ENCODE data around the gene PDSS1. TPM values are rescaled to one million over a fixed set of nuclear protein-coding genes. Genes with fewer than 3 reads are reported as not detected.

PDSS1 gene
- total and polyA plus RNA-seq, 10 donors, result 2.9 to 8.4 (median 7.3) TPM

DNA sequence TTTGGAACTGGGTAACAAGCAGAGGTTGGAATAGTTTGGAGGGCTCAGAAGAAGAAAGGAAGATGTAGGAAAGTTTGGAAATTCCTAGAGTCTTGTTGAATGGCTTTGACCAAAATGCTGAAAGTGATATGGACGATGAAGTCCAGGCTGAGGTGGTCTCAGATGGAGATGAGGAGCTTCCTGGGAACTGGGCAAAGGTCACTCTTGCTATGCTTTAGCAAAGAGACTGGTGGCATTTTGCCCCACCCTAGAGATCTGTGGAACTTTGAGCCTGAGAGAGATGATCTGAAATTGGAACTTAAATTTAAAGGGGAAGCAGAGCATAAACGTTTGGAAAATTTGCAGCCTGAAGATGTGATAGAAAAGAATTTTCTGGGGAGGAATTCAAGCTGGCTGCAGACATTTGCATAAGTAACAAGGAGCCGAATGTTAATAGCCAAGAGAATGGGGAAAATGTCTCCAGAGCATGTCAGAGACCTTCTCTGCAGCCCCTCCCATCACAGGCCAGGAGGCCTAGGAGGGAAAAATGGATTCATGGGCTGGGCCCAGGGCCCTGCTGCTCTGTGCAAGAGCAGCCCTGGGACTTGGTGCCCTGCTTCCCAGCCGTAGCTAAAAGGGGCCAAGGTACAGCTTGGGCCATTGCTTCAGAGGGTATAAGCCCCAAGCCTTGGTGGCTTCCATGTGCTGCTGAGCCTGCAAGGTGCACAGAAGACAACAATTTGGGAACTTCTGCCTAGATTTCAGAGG lies 3.6 kb downstream of the PDSS1 start:
- DNase-seq, result no peak
- intact Hi-C loops (cut with DNase I; ENCODE audit: low total_unique reads), result no loop called here
- TF ChIP-seq POLR2A (IDR thresholded peaks at IDR 0.05), result no peak

DNA sequence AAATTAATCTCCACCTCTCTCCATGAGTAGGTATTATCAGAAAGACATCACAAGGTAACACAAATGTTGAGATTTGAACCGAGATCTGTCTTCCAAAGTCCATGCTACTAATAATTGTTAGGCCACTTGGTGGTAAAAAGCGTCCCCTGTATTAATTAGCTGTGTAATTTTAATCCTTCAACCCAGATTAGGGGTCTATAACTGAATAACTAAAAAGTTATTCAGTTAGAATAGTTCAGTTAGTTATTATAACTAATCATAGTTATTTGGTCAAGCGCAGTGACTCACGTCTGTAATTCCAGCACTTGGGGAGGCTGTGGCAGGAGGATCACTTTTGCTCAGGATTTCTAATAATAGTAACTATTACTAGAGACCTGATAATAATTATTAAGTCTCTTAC lies 5.6 kb downstream of the PDSS1 start:
- H3K27ac ChIP-seq, result no peak overlapping the region
- intact Hi-C loops (cut with DNase I; ENCODE audit: low total_unique reads), result no loop called here
- H3K4me3 ChIP-seq, result no peak overlapping the region
- H3K27me3 ChIP-seq (replicated peaks in 1 of 7), result no peaks in the 10 kb centered on the region
- 85 to 98% (median 95%) methylated on average over 4 of the region's 4 CpGs for whole genome bisulfite sequencing, 5 donors
- TF ChIP-seq POLR2A (IDR thresholded peaks at IDR 0.05) (no peak), POLR2AphosphoS5 (IDR thresholded peaks at IDR 0.05) (no peak)
- TF ChIP-seq, protein P1, sequence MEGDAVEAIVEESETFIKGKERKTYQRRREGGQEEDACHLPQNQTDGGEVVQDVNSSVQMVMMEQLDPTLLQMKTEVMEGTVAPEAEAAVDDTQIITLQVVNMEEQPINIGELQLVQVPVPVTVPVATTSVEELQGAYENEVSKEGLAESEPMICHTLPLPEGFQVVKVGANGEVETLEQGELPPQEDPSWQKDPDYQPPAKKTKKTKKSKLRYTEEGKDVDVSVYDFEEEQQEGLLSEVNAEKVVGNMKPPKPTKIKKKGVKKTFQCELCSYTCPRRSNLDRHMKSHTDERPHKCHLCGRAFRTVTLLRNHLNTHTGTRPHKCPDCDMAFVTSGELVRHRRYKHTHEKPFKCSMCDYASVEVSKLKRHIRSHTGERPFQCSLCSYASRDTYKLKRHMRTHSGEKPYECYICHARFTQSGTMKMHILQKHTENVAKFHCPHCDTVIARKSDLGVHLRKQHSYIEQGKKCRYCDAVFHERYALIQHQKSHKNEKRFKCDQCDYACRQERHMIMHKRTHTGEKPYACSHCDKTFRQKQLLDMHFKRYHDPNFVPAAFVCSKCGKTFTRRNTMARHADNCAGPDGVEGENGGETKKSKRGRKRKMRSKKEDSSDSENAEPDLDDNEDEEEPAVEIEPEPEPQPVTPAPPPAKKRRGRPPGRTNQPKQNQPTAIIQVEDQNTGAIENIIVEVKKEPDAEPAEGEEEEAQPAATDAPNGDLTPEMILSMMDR (IDR thresholded peaks at IDR 0.05 in 8 of 11, conservative IDR thresholded peaks at IDR 0.05 in 3 of 11), result no peak
- no peak for DNase-seq
- H3K9me3 ChIP-seq, result no peaks in the 10 kb centered on the region
- peaks cover 4 to 29% (median 15%) of the 10 kb centered on the region in 6 donors for H3K4me1 ChIP-seq
- H3K36me3 ChIP-seq, result peaks cover 0 to 59% (median 7%) of the 10 kb centered on the region in 6 donors

More for the DNA sequence above, 3.6 kb downstream of the PDSS1 start:
- Histone ChIP-seq H3K36me3 (peaks cover 0 to 38% (median 3%) of the 10 kb centered on the region in 6 donors), H3K27ac (no peak overlapping the region), H3K4me3 (no peak overlapping the region), H3K4me1 (peaks cover 8 to 39% (median 23%) of the 10 kb centered on the region in 6 donors), H3K9me3 (no peaks in the 10 kb centered on the region), H3K27me3 (replicated peaks in 1 of 7) (no peaks in the 10 kb centered on the region)
- 42 to 77% (median 66%) methylated on average over 3 to 4 of the region's 4 CpGs for WGBS, 5 donors

DNA sequence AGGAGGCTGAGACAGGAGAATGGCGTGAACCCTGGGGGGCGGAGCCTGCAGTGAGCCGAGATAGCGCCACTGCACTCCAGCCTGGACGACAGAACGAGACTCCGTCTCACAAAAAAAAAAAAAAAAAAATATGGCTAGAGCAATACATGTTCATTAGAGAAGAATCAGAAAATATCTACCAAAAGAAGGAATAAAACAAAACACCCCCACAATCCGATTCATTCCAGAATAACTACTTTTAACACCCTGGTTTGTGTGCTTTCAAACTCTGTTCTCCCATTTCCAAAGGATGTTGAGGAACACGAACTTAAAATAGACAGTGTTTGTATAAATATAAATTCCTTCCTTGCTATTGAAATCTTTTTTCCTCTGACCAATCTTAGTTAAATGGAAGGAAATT lies 6.5 kb downstream of the PDSS1 start:
- TF ChIP-seq POLR2AphosphoS5 (IDR thresholded peaks at IDR 0.05) (no peak), POLR2A (IDR thresholded peaks at IDR 0.05) (no peak)
- TF ChIP-seq, protein P1 (IDR thresholded peaks at IDR 0.05 in 8 of 11, conservative IDR thresholded peaks at IDR 0.05 in 3 of 11), result no peak
- Histone ChIP-seq H3K27ac (no peak overlapping the region), H3K4me3 (no peak overlapping the region), H3K27me3 (replicated peaks in 1 of 7) (no peaks in the 10 kb centered on the region), H3K36me3 (peaks cover 0 to 68% (median 7%) of the 10 kb centered on the region in 6 donors), H3K9me3 (no peaks in the 10 kb centered on the region), H3K4me1 (peaks cover 0 to 20% (median 7%) of the 10 kb centered on the region in 6 donors)
- intact Hi-C loops (cut with DNase I; ENCODE audit: low total_unique reads), result no loop called here
- DNase-seq, result no peak
- 82 to 94% (median 89%) methylated on average over 9 of the region's 9 CpGs for WGBS, 5 donors

DNA sequence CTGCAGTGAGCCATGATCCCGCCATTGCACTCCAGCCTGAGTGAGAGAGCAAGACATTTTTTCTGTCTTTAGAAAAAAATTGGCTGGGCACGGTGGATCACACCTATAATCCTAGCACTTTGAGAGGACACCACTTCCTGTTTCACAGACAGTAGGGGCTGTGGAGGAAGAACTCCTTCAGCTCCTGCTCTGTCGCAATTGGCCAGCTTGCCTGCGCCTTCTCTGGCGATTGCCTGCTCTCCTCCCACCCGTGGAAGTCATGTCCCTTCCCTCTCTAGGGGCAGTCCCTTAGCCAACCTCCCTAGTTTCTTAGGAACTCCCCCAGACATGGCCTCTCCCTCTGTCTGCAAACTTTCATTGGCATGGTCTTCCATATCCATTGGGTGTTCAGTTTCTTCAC lies 8.7 kb downstream of the PDSS1 start:
- H3K27me3 ChIP-seq (replicated peaks in 1 of 7), result no peaks in the 10 kb centered on the region
- DNase-seq, result peak; percentile 76
- intact Hi-C loops (cut with DNase I; ENCODE audit: low total_unique reads), result no loop called here
- peaks cover 0 to 11% (median 1%) of the 10 kb centered on the region in 6 donors for H3K4me1 ChIP-seq
- H3K36me3 ChIP-seq, result peaks cover 0 to 88% (median 7%) of the 10 kb centered on the region in 6 donors
- H3K9me3 ChIP-seq, result no peaks in the 10 kb centered on the region
- TF ChIP-seq, protein P1 (IDR thresholded peaks at IDR 0.05 in 8 of 11, conservative IDR thresholded peaks at IDR 0.05 in 3 of 11), result no peak
- no peak for TF ChIP-seq POLR2A (IDR thresholded peaks at IDR 0.05)
- TF ChIP-seq POLR2AphosphoS5 (IDR thresholded peaks at IDR 0.05), result no peak
- peak overlapping the region in 1 of 8 donors; percentile 16 for H3K27ac ChIP-seq
- WGBS, 5 donors, result 48 to 69% (median 58%) methylated on average over 6 of the region's 6 CpGs
- H3K4me3 ChIP-seq, result no peak overlapping the region

Measured in spleen (tissue), 11 donors.